ENCODE results near the gene VPS29.
"Not testable (repeated sequence)": the region's sequence is repeated elsewhere in the genome, so short reads cannot be mapped to it uniquely, and the experiment has no call there.

Gene VPS29

GRCh38 chr12:110501752-110502738, at the start of gene VPS29, which contains the start of gene RAD9B:
TSS of gene VPS29 (minus strand) at chr12:110502111. CDS start at chr12:110502051, 60 bp downstream.
TSS of gene RAD9B (plus strand) at chr12:110502331. CDS start at chr12:110502338, 7 bp downstream.
- peak; percentile 97 for DNase-seq (ENCODE audit: low spot score)

GRCh38 chr12:110550981-110551380, 49.1 kb upstream of the VPS29 start:
- no peak for DNase-seq (ENCODE audit: low spot score)

GRCh38 chr12:110549716-110550115, 47.8 kb upstream of the VPS29 start:
- no peak for DNase-seq (ENCODE audit: low spot score)

- DNase-seq (ENCODE audit: low spot score), result no peak
Measured at GRCh38 chr12:110548678-110549077, 46.8 kb upstream of the VPS29 start.

- DNase-seq (ENCODE audit: low spot score), result no peak
Measured at GRCh38 chr12:110547090-110547489, 45.2 kb upstream of the VPS29 start.

- DNase-seq (ENCODE audit: low spot score), result no peak
Measured at GRCh38 chr12:110546339-110546738, 44.4 kb upstream of the VPS29 start.

- DNase-seq (ENCODE audit: low spot score), result no peak
Measured at GRCh38 chr12:110545812-110546211, 43.9 kb upstream of the VPS29 start.

- not testable (repeated sequence) for DNase-seq (ENCODE audit: low spot score)
Measured at GRCh38 chr12:110545259-110545658, 43.3 kb upstream of the VPS29 start.

GRCh38 chr12:110543965-110544364, 42.1 kb upstream of the VPS29 start:
- DNase-seq (ENCODE audit: low spot score), result no peak

- peak; percentile 21 for DNase-seq (ENCODE audit: low spot score)
Measured at GRCh38 chr12:110543252-110543959, 41.5 kb upstream of the VPS29 start.

- no peak for DNase-seq (ENCODE audit: low spot score)
Measured at GRCh38 chr12:110540048-110540447, 38.1 kb upstream of the VPS29 start.

GRCh38 chr12:110538869-110539622, 37.1 kb upstream of the VPS29 start:
- DNase-seq (ENCODE audit: low spot score), result no peak

- DNase-seq (ENCODE audit: low spot score), result no peak
Measured at GRCh38 chr12:110537605-110538409, 35.9 kb upstream of the VPS29 start.

- no peak for DNase-seq (ENCODE audit: low spot score)
Measured at GRCh38 chr12:110536834-110537604, 35.1 kb upstream of the VPS29 start.

GRCh38 chr12:110534811-110535210, 32.9 kb upstream of the VPS29 start:
- no peak for DNase-seq (ENCODE audit: low spot score)

GRCh38 chr12:110533607-110534006, 31.7 kb upstream of the VPS29 start:
- no peak for DNase-seq (ENCODE audit: low spot score)

GRCh38 chr12:110532644-110533043, 30.7 kb upstream of the VPS29 start:
- no peak for DNase-seq (ENCODE audit: low spot score)

GRCh38 chr12:110531741-110532333, 29.9 kb upstream of the VPS29 start:
- peak; percentile 59 for DNase-seq (ENCODE audit: low spot score)

GRCh38 chr12:110530511-110530910, 28.6 kb upstream of the VPS29 start:
- no peak for DNase-seq (ENCODE audit: low spot score)

- no peak for DNase-seq (ENCODE audit: low spot score)
Measured at GRCh38 chr12:110528277-110528839, 26.4 kb upstream of the VPS29 start.
